Skeletal muscle cell (primary cell): ENCODE results near the gene CABP2.
A peak's percentile ranks its signal among the peaks of the same experiment; 100 is the strongest.
"Not testable (repeated sequence)": the region's sequence is repeated elsewhere in the genome, so short reads cannot be mapped to it uniquely, and the experiment has no call there.

Experiments
- DNase-seq: peaks from one replicate; pipeline ENCODE4 v3.0.0-alpha.2; 2010; ENCODE audit warnings: low read depth
- H3K4me3 ChIP-seq: 2 replicates; pipeline ENCODE4 v1.5.1; 2011; ENCODE audit warnings: low read depth, mild to moderate bottlenecking, control low read depth, low read length, moderate library complexity

CABP2 gene

GRCh38 chr11:67522844-67523555, at the start of gene CABP2:
TSS of gene CABP2 (minus strand) at chr11:67523446. CDS start at chr11:67523326, 120 bp downstream.
- no peak for DNase-seq
- H3K4me3 ChIP-seq, result no peak within 1 kb of the TSS

- DNase-seq, result no peak
Observed at GRCh38 chr11:67572747-67573419, 49.6 kb upstream of the CABP2 start.

DNA sequence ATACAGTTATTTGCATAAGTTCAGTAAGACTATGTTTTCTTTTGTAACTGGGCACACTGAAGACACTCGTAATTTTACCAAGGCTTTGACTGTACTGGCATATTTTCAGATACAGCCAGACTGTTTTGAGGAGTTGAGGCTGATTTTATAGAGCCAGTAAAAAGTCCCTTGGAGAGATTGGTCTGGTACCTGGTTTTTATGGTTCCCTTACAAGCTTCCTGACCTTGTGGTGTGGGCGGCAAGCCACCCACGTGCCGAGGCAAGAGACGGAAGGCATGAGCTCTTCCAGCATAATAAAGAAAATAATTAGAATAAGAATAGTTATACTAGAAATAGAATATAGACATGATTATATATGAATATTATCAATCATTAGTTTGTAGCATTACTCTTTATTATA, 49.1 kb upstream of the CABP2 start:
- DNase-seq, result no peak
- H3K4me3 ChIP-seq, result no peak overlapping the region

More at GRCh38 chr11:67572747-67573419, 49.6 kb upstream of the CABP2 start:
- no peak overlapping the region for H3K4me3 ChIP-seq

- no peak for DNase-seq
- no peak overlapping the region for H3K4me3 ChIP-seq
Observed at GRCh38 chr11:67571443-67571842, 48.2 kb upstream of the CABP2 start.

DNA sequence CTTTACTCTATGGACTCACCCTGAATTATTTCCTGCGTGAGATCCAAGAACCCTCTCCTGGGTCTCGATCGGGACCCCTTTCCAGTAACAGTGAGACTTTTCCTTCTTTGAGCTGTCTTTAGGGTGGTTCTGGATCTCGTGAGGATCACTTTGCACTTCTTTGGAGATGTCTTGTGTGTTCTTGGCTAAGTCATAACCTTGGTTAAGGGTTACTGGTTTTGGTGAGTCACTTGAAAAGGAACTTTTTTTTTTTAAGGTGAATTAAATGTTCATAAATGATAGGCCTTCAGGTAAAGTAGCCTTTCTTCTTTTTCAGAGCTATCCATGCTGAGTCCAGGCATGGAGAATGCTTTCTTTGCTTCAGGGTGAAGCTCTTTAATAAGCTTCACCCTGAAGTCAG, 41.0 kb upstream of the CABP2 start:
- H3K4me3 ChIP-seq, result no peak overlapping the region
- DNase-seq, result no peak

DNA sequence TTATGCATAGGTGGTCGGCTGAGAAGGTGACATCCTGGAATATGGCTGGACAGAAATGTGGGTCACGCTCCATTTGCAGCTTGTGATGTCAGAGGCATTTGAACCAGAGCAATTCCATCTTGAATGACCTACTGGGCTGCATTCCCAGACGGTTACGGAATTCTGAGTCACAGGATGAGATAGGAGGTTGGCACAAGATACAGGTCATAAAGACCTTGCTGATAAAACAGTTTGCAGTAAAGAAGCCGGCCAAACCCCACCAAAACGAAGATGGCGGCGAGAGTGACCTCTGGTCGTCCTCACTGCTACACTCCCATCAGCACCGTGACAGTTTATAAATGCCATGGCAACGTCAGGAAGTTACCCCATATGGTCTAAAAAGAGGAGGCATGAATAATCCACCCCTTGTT, 40.5 kb upstream of the CABP2 start:
- H3K4me3 ChIP-seq, result not testable (repeated sequence)
- DNase-seq, result peak; percentile 47

- no peak overlapping the region for H3K4me3 ChIP-seq
- DNase-seq, result no peak
Observed at GRCh38 chr11:67562963-67563704, 39.9 kb upstream of the CABP2 start.

DNA sequence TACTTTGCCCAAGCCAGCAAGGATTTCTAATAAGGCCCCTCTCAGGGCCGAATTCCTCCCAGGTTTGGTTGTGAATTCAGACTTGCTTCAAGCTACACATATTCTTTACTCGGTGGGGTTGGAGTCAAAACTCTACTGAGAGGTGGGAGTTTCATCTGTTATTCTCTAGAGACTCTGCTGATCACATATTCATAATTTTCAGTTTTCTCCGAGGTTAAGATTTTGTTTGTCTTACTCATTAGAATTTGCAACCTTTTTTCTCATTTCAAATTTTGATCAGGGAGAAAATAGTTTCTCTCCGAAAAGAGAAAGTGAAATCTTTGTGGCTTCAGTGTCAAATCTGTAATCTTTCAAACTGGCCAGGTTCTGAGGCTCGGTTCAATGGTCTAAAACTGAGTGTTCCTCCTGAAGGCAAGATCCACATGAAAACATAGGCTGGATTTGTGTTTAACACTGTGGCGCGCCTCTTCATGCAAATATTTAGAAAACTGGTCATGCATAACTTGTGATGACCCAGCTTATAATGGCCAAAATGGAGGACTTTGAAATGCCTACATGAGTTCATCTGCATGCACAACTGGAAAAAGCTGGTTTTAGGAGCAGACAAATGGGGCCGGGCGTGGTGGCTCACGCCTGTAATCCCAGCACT, 38.8 kb upstream of the CABP2 start:
- no peak overlapping the region for H3K4me3 ChIP-seq
- DNase-seq, result no peak

DNA sequence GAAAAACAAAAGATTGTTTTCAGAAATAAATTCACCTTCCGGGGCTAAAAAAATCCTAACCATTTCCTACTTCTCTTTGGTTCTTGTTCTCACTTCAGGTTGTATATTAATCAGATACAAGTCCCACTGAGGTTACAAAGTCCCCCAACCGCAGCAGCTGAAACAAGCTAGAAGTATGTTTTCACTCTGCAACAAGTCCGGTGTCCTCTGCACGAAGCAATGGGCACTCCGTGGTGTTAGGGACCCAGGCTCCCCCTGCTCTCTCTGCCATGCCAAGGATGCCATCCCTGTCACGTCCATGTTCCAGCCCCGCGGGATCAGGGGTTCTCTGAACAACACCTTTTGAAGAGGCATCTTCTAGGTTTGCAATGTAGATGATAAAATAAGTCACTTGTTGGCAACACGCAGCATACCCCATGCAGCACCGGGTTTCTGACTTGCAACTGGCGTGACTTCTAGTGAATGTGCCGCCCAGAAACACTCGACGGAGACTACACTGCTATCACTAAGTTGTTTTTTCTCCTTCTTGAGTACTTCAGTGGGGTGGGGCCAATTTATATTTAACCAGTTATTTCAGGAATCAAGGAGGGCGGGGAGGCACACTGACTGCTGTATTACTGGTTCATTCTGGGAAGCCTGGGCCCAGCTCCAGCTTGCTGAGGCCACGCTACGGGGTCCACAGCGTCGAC, 35.0 kb upstream of the CABP2 start:
- no peak overlapping the region for H3K4me3 ChIP-seq
- no peak for DNase-seq

DNA sequence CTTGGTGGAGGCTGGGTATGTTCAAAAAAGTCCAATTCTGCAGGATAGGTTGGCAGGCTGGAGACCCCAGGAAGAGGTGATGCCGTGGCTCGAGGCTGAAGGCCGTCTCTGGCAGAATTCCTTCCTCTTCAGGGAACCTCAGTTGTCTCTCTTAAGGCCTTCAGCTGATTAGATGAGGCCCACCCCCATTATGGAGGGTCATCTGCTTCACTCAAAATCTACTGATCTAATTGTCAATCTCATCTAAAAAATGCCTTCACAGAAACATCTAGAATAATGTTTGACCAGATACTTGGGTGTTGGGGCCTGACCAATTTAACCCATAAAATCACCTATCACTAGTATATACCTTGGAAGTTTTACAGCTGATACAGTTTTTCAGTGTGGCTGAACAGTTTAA, 33.0 kb upstream of the CABP2 start:
- no peak overlapping the region for H3K4me3 ChIP-seq
- DNase-seq, result no peak

- DNase-seq, H3K4me3 ChIP-seq: not testable (repeated sequence)
Observed at GRCh38 chr11:67551697-67552096, 28.5 kb upstream of the CABP2 start.

- H3K4me3 ChIP-seq, result no peak overlapping the region
- no peak for DNase-seq
Observed at GRCh38 chr11:67551127-67551526, 27.9 kb upstream of the CABP2 start.

- H3K4me3 ChIP-seq, result no peak overlapping the region
- DNase-seq, result no peak
Observed at GRCh38 chr11:67548555-67549110, 25.4 kb upstream of the CABP2 start.

DNA sequence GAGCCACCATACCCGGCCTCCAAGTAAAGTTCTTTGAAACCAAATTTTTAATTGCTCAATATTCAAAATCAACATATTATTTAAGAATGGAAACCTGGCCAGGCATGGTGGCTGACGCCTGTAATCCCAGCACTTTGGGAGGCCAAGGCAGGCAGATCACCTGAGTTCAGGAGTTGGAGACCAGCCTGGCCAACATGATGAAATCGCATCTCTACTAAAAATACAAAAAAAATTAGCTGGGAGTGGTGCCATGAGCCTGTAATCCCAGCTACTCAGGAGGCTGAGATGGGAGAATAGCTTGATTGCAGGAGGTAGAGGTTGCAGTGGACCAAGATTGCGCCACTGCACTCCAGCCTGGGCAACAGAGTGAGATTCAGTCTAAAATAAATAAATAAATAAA, 24.9 kb upstream of the CABP2 start:
- not testable (repeated sequence) for DNase-seq, H3K4me3 ChIP-seq

GRCh38 chr11:67545280-67545679, 22.0 kb upstream of the CABP2 start:
- no peak overlapping the region for H3K4me3 ChIP-seq
- DNase-seq, result no peak

DNA sequence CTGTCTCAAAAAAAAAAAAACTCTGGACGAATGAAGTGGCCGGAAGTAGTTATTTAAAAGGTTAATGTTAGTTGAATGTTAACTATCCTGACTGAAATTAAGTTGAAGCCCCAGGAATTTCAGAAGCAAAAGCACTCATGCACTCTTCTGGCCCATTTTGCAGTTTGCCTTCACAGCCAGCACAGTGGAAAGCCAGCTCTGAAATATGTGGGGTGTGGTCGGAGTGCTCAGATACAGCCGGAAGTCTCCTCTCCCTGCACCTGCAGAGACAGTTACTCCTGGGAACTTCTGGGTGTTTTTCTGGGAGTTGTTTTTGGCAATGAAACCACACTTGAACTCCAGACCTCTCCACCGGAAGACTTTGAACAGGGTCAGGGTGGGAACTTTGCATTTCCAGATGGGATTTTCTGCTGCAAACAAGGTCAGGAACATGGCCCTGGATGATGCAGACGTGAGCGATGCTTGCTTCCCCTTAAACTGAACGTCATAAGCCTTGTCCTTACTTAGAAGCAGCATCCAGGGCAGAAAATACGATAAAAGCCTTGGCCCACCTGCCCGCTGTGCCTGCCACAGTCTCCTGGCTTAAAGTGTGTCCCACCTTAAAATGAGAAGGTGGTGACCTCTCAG, 21.5 kb upstream of the CABP2 start:
- H3K4me3 ChIP-seq, result no peak overlapping the region
- no peak for DNase-seq

DNA sequence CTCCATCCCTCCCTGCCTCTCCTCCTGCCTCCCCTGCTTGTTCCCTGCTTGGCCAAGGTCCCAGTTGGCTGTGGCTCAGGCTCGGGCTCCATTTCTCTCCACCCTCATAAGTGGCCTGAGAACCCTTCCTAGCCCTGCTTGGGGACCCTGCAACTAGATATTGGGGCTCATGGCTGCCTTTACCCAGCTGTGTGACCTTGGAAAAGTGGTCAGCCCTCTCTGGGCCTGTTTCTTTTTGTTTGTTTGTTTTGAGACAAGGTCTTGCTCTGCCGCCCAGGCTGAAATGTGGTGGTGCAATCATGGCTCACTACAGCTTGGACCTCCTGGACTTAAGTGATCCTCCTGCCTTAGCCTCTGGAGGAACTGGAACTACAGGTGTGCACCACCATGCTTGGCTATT, 20.3 kb upstream of the CABP2 start:
- DNase-seq, result no peak
- H3K4me3 ChIP-seq, result no peak overlapping the region

GRCh38 chr11:67542971-67543370, 19.7 kb upstream of the CABP2 start:
- no peak for DNase-seq
- H3K4me3 ChIP-seq, result no peak overlapping the region

DNA sequence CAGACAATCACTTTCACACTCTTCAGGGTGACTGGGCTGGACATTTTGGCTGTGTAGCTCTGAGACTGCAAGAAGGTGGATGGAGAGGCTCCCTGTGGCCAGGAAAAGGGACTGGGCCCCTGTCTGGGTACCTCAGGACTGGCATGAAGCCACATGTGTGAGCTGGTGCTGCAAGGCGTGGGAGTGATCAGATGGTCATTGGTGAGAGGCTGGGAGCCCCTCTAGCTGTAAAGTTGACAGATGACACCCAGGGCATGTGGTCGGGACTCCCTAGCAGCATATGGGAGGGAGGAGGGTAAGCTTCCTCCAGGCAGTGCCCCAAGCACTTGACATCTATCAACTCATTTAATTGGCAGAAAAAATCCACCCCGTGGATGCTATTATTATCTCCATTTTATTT, 18.9 kb upstream of the CABP2 start:
- DNase-seq, result no peak

More for the DNA sequence above, 18.9 kb upstream of the CABP2 start:
- H3K4me3 ChIP-seq, result no peak overlapping the region
